SK-N-SH treated with all-trans-retinoic acid at 6 μM for 48 hours (cell line): ENCODE measurements around the gene GGACT.

Source experiments
- ATAC-seq: fragments of 200-7000 bp; cut with Tn5 transposase; 3 replicates; pipeline ENCODE4 v1.9.1; 2020; ENCODE audit warnings: mild to moderate bottlenecking, moderate library complexity
- ARNTL ChIP-seq: fragments of 450-650 bp; formaldehyde crosslinking; IDR thresholded peaks from 2 replicates; pipeline ENCODE4 v1.5.0; 2020; ENCODE audit warnings: low read depth, mild to moderate bottlenecking, moderate library complexity, borderline replicate concordance
- BACH2 ChIP-seq: fragments of 250-450 bp; sonication (Bioruptor Pico); IDR thresholded peaks from 2 replicates; pipeline ENCODE4 v1.9.0; 2021; ENCODE audit warnings: mild to moderate bottlenecking, borderline replicate concordance
- CSDC2 ChIP-seq: fragments of 250-450 bp; sonication (Bioruptor Pico); IDR thresholded peaks from 2 replicates; pipeline ENCODE4 v1.5.0; 2020; ENCODE audit warnings: mild to moderate bottlenecking, moderate library complexity
- CSRNP3 ChIP-seq: fragments of 250-450 bp; sonication (Bioruptor Pico); IDR thresholded peaks from 2 replicates; pipeline ENCODE4 v1.5.1; 2021; ENCODE audit warnings: mild to moderate bottlenecking, moderate library complexity
- ESRRG ChIP-seq: fragments of 250-450 bp; sonication (Bioruptor Pico); IDR thresholded peaks from 2 replicates; pipeline ENCODE4 v1.6.1; 2021; ENCODE audit warnings: mild to moderate bottlenecking
- GLIS3 ChIP-seq: fragments of 250-450 bp; sonication (Bioruptor Pico); IDR thresholded peaks from 2 replicates; pipeline ENCODE4 v1.5.0; 2020; ENCODE audit warnings: mild to moderate bottlenecking, moderate library complexity
- ISL1 ChIP-seq: fragments of 250-450 bp; sonication (Bioruptor Pico); IDR thresholded peaks from 2 replicates; pipeline ENCODE4 v2.1.2; 2022; ENCODE audit warnings: mild to moderate bottlenecking, moderate library complexity
- OSR1 ChIP-seq: fragments of 250-450 bp; sonication (Bioruptor Pico); IDR thresholded peaks from 2 replicates; pipeline ENCODE4 v1.8.0; 2022; ENCODE audit warnings: moderate library complexity, mild to moderate bottlenecking, inconsistent platforms
- PATZ1 ChIP-seq: fragments of 250-450 bp; sonication (Bioruptor Pico); IDR thresholded peaks from 2 replicates; pipeline ENCODE4 v1.8.0; 2020; ENCODE audit warnings: mild to moderate bottlenecking, moderate library complexity, borderline replicate concordance
- POU6F1 ChIP-seq: fragments of 250-450 bp; sonication (Bioruptor Pico); IDR thresholded peaks from 2 replicates; pipeline ENCODE4 v1.8.0; 2021; ENCODE audit warnings: low read depth, mild to moderate bottlenecking, moderate library complexity, borderline replicate concordance
- PPARA ChIP-seq: fragments of 250-450 bp; sonication (Bioruptor Pico); IDR thresholded peaks from 2 replicates; pipeline ENCODE4 v1.5.0; 2020; ENCODE audit warnings: mild to moderate bottlenecking, borderline replicate concordance
- RARB ChIP-seq: fragments of 250-450 bp; sonication (Bioruptor Pico); IDR thresholded peaks from 2 replicates; pipeline ENCODE4 v1.8.0; 2021; ENCODE audit warnings: mild to moderate bottlenecking, moderate library complexity
- SNAI2 ChIP-seq: fragments of 250-450 bp; sonication (Bioruptor Pico); IDR thresholded peaks from 2 replicates; pipeline ENCODE4 v1.5.0; 2020; ENCODE audit warnings: mild to moderate bottlenecking, moderate library complexity
- TCF4 ChIP-seq: fragments of 250-450 bp; sonication (Bioruptor Pico); IDR thresholded peaks from 2 replicates; pipeline ENCODE4 v1.8.0; 2021; ENCODE audit warnings: mild to moderate bottlenecking, moderate library complexity, borderline replicate concordance
- TOX ChIP-seq: fragments of 250-450 bp; sonication (Bioruptor Pico); IDR thresholded peaks from 2 replicates; pipeline ENCODE4 v1.8.0; 2021; ENCODE audit warnings: mild to moderate bottlenecking, moderate library complexity, borderline replicate concordance
- TSHZ2 ChIP-seq: fragments of 250-450 bp; sonication (Bioruptor Pico); IDR thresholded peaks from 2 replicates; pipeline ENCODE4 v1.5.0; 2020; ENCODE audit warnings: mild to moderate bottlenecking, moderate library complexity
- ZFP3 ChIP-seq: fragments of 250-450 bp; sonication (Bioruptor Pico); IDR thresholded peaks from 2 replicates; pipeline ENCODE4 v1.5.0; 2020; ENCODE audit warnings: mild to moderate bottlenecking, moderate library complexity
- ZFP30 ChIP-seq: fragments of 450-650 bp; formaldehyde crosslinking; IDR thresholded peaks from 2 replicates; pipeline ENCODE4 v1.5.0; 2022; ENCODE audit warnings: mild to moderate bottlenecking, moderate library complexity
- ZNF565 ChIP-seq: fragments of 450-650 bp; formaldehyde crosslinking; conservative IDR thresholded peaks from 2 replicates; pipeline ENCODE4 v1.5.0; 2020; ENCODE audit warnings: low read depth, mild to moderate bottlenecking, moderate library complexity
- ZNF70 ChIP-seq: fragments of 450-650 bp; formaldehyde crosslinking; IDR thresholded peaks from 2 replicates; pipeline ENCODE4 v1.5.0; 2020; ENCODE audit warnings: mild to moderate bottlenecking, moderate library complexity
- ZNF8 ChIP-seq: fragments of 450-650 bp; formaldehyde crosslinking; IDR thresholded peaks from 2 replicates; pipeline ENCODE4 v1.5.0; 2020; ENCODE audit warnings: mild to moderate bottlenecking, moderate library complexity
- TF ChIP-seq, protein P1 (sequence below): fragments of 250-450 bp; sonication (Bioruptor Pico); IDR thresholded peaks from 2 replicates; pipeline ENCODE4 v1.5.1; 2020; ENCODE audit warnings: low read depth, mild to moderate bottlenecking, moderate library complexity

Gene GGACT

GRCh38 chr13:100602493-100603111 lies 14.0 kb upstream of the GGACT start (continued):
- TF ChIP-seq PATZ1 (CRISPR knock-in tag) = no peak
- TF ChIP-seq ZFP30 (CRISPR knock-in tag) = no peak
- TF ChIP-seq PPARA (CRISPR knock-in tag) = no peak
- TF ChIP-seq ZFP3 (CRISPR knock-in tag) = no peak

GRCh38 chr13:100601716-100602115 lies 13.1 kb upstream of the GGACT start:
- no peak for ATAC-seq
- TF ChIP-seq GLIS3 = no peak
- TF ChIP-seq ARNTL (CRISPR knock-in tag) = no peak
- no peak for TF ChIP-seq ESRRG
- TF ChIP-seq CSRNP3 (CRISPR knock-in tag) = no peak
- no peak for TF ChIP-seq ZFP3 (CRISPR knock-in tag)
- TF ChIP-seq ZNF565 (CRISPR knock-in tag) = no peak
- TF ChIP-seq PPARA (CRISPR knock-in tag) = no peak
- no peak for TF ChIP-seq TSHZ2 (CRISPR knock-in tag)
- no peak for TF ChIP-seq OSR1 (CRISPR knock-in tag)
- TF ChIP-seq ZNF70 = no peak
- TF ChIP-seq, protein P1, sequence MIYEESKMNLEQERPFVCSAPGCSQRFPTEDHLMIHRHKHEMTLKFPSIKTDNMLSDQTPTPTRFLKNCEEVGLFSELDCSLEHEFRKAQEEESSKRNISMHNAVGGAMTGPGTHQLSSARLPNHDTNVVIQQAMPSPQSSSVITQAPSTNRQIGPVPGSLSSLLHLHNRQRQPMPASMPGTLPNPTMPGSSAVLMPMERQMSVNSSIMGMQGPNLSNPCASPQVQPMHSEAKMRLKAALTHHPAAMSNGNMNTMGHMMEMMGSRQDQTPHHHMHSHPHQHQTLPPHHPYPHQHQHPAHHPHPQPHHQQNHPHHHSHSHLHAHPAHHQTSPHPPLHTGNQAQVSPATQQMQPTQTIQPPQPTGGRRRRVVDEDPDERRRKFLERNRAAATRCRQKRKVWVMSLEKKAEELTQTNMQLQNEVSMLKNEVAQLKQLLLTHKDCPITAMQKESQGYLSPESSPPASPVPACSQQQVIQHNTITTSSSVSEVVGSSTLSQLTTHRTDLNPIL (CRISPR knock-in tag) = no peak
- no peak for TF ChIP-seq ISL1 (CRISPR knock-in tag)
- TF ChIP-seq RARB = no peak
- TF ChIP-seq ZNF8 = no peak
- no peak for TF ChIP-seq CSDC2
- TF ChIP-seq PATZ1 (CRISPR knock-in tag) = no peak
- no peak for TF ChIP-seq TOX
- TF ChIP-seq BACH2 (CRISPR knock-in tag) = no peak
- no peak for TF ChIP-seq TCF4 (CRISPR knock-in tag)

DNA sequence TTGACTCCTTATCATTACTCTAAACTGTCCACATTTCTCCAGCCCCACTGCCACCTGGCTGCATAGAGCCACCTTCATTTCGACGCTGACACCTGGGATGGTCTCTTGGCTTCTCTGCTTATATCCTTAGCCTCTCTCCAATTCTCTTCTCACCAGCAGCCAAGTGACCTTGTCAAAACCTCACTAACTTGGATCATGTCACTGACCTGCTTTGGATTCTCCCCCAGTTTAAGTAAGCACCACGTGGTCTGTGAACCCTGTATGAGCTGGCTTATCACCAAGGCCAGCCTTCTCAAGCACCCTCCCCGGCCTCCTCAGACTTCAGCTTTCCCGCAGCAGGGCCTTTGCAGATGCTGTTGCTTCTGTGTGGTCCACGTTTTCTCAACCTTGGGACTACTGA lies 12.3 kb upstream of the GGACT start:
- no peak for ATAC-seq
- no peak for TF ChIP-seq ISL1 (CRISPR knock-in tag)

- no peak for ATAC-seq
- TF ChIP-seq TOX (no peak), POU6F1 (CRISPR knock-in tag) (no peak), CSRNP3 (CRISPR knock-in tag) (no peak), BACH2 (CRISPR knock-in tag) (no peak), ZNF8 (no peak), CSDC2 (no peak), PATZ1 (CRISPR knock-in tag) (no peak), ESRRG (no peak), SNAI2 (CRISPR knock-in tag) (no peak), ZFP3 (CRISPR knock-in tag) (no peak)
Measured at GRCh38 chr13:100600461-100600860, 11.9 kb upstream of the GGACT start.
